Right cardiac atrium (tissue), 5 donors: ENCODE results near the gene RFX8. TPM values are rescaled to one million over a fixed set of nuclear protein-coding genes. Genes with fewer than 3 reads are reported as not detected.
A peak's percentile ranks its signal among the peaks of the same experiment; 100 is the strongest.

Experiments
- ATAC-seq, 2 donors: fragments of 200-7000 bp; cut with Tn5 transposase; one replicate each; pipeline versions ENCODE4 v1.8.0 to v1.9.1; 2020; ENCODE audit warnings: moderate library complexity in 2 of 2, mild to moderate bottlenecking in 1 of 2
- DNase-seq, 3 donors: peaks; one replicate each; pipeline ENCODE4 v3.0.0-alpha.2; 2020
- H3K27ac ChIP-seq: one replicate; pipeline ENCODE4 v1.5.1; 2013; ENCODE audit warnings: mild to moderate bottlenecking, low read length, control low read depth, moderate library complexity
- H3K27me3 ChIP-seq: one replicate; pipeline ENCODE4 v1.6.1; 2013; ENCODE audit not compliant: control insufficient read depth, insufficient read depth
- H3K4me1 ChIP-seq: one replicate; pipeline ENCODE4 v1.6.1; 2013; ENCODE audit warnings: low read length; ENCODE audit not compliant: control insufficient read depth, insufficient read depth
- H3K4me3 ChIP-seq: one replicate; pipeline ENCODE4 v1.5.1; 2013; ENCODE audit warnings: low read length, control low read depth
- H3K9me3 ChIP-seq: one replicate; pipeline ENCODE4 v1.6.1; 2013; ENCODE audit warnings: low read length; ENCODE audit not compliant: control insufficient read depth
- WGBS: extraction: QIAGEN DNeasy Blood & Tissue Kit; methylation state at CpG from one replicate; pipeline ENCODE4 v1.1.7; 2013; 5-methylcytosine and 5-hydroxymethylcytosine counted together
- intact Hi-C, 4 donors: fragments of 100-400 bp; cut with DNase I; formaldehyde crosslinking; loops; one replicate each; pipeline versions ENCODE4 v1.11.0 to v1.14.0; 2022 to 2023
- polyA plus RNA-seq: library from polyadenylated mRNA; stranded (reverse); fragments of 200-250 nt; gene quantifications from one replicate; pipeline ENCODE4 v1.2.3, GENCODE V29; 2013
- total RNA-seq, 4 donors: library from RNA; stranded (reverse); fragmentation: NEBNext Ultra II Directional; extraction: Animal tissue kit (Norgen Biotek cat#: 25700); gene quantifications; one replicate each; pipeline ENCODE4 v1.2.1, GENCODE V29; 2021
- donor health status: healthy with polysubstance abuse.
- donor health status: DM: no; HTN: yes; CAD: no.
- donor health status: DM: no; HTN: no; CAD: no.
- donor health status: DM: no; HTN: yes; CAD: no; lungs with severe emphysema.
- donor health status: DM: yes; HTN: yes; CAD: no.

RFX8 gene
- total and polyA plus RNA-seq, 5 donors: 0.45 to 1.1 (median 0.53) TPM

DNA sequence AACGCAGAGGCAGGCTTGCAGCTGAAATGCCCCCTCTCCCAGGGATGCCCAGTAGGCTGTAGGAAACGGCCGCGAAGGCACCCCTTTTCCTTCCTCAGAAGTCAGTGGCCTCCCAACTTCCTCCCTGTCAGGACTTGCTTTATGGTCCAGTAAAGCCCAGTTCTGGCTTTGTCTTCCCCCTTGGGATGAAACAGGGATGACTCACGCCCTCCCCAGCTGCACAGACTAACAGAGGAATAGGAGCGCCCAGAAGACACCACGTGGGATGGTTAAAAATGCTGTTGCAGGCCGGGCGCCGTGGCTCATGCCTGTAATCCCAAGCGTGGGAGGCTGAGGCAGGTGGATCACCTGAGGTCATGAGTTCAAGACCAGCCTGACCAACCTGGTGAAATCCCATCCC is 94.5 kb downstream of the RFX8 start:
- peak; percentile 90 for ATAC-seq
- H3K9me3 ChIP-seq: no peaks in the 10 kb centered on the region
- H3K4me3 ChIP-seq: no peak overlapping the region
- peak; percentile 65 to 71 (median 68) for DNase-seq
- H3K27me3 ChIP-seq: no peaks in the 10 kb centered on the region
- intact Hi-C loops: no loop called here
- no peaks in the 10 kb centered on the region for H3K4me1 ChIP-seq
- H3K27ac ChIP-seq: no peak overlapping the region
- 54% methylated on average over 11 of the region's 11 CpGs for WGBS

DNA sequence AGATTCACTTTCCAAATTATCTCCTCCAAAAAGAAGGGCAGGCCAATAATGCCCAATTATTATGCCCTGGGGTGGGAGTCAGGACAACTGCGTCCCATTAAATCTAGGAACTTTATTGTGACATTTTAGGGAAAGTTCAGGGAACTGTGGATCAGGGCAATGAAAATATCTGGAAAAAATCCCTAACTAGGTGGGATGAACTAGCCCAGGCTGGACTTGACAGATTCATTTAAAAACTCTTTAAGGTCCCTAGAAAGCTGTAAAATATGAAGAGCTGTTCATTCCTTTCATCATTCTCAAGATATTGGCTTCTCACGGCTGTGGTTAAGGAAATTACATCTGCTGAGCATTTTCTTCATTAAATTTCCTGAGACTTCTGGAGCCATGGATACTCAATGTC is 95.8 kb downstream of the RFX8 start:
- no peaks in the 10 kb centered on the region for H3K27me3 ChIP-seq
- no peaks in the 10 kb centered on the region for H3K4me1 ChIP-seq
- no peak overlapping the region for H3K4me3 ChIP-seq
- H3K9me3 ChIP-seq: no peaks in the 10 kb centered on the region
- ATAC-seq (no peak), DNase-seq (no peak)
- intact Hi-C loops: no loop called here
- WGBS: 86% methylated on average over 2 of the region's 2 CpGs
- H3K27ac ChIP-seq: no peak overlapping the region

DNA sequence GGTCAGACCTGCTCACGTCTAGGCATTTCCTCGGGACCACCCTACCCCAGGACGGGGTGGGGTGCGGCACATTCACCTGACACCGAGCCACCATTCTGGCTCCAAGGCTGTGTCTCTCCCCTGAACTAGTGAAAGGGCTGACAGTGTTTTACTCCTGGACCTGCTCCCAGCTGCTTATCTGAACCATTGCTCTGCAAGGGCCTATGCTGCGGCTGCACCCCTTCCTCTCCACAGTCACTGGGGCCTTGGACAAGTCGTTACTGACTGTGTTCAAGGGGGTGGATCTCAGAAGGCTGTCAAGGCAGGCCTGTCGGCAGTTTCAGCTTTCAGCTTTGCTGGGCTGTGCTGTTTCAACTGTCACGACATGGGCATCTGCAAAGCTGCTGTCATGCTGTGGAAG is 99.3 kb downstream of the RFX8 start:
- intact Hi-C loops: no loop called here
- ATAC-seq (peak; percentile 27 to 47), DNase-seq (no peak)
- 38% methylated on average over 9 of the region's 9 CpGs for WGBS
- no peaks in the 10 kb centered on the region for H3K4me1 ChIP-seq
- H3K9me3 ChIP-seq: no peaks in the 10 kb centered on the region
- H3K4me3 ChIP-seq: no peak overlapping the region
- no peak overlapping the region for H3K27ac ChIP-seq
- no peaks in the 10 kb centered on the region for H3K27me3 ChIP-seq

DNA sequence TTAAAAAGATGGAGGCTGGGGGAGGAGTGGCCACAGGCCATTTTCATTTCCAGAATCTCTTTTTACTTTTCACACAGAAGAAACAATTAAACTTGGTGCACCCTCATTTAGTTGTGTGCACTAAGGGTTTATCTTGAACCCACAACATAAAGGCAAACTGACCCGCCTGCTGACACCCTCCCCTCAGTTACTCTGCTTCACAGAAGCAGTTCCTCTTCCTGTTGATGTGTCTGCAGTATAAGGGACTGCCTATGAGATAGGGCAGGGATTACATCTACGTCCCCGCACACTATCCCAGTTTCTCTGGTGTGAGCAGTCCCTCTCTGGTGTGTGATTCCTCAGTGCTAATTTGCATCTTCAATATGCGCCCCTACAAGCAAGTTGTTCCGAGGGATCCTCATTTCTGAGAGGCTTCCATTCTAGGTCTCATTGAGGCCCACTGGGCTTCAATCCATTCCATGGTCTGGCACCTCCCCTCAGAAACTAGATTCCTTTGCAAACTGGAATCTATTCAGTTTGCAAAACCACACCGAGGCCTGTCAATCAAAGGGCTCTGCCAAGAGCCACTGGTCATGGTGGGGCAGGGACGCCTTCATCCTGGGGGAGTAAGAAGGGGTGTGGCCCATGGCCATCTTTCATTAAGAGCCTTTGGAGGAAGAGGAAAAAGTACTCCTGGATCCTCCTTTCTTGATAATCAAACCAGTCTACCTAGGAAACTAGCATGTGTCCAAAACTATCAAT is 99.9 kb downstream of the RFX8 start:
- intact Hi-C loops: no loop called here
- H3K27ac ChIP-seq: no peak overlapping the region
- no peaks in the 10 kb centered on the region for H3K4me1 ChIP-seq
- no peak overlapping the region for H3K4me3 ChIP-seq
- H3K27me3 ChIP-seq: no peaks in the 10 kb centered on the region
- WGBS: 85% methylated on average over 7 of the region's 7 CpGs
- no peaks in the 10 kb centered on the region for H3K9me3 ChIP-seq
- no peak for DNase-seq
- ATAC-seq: no peak

DNA sequence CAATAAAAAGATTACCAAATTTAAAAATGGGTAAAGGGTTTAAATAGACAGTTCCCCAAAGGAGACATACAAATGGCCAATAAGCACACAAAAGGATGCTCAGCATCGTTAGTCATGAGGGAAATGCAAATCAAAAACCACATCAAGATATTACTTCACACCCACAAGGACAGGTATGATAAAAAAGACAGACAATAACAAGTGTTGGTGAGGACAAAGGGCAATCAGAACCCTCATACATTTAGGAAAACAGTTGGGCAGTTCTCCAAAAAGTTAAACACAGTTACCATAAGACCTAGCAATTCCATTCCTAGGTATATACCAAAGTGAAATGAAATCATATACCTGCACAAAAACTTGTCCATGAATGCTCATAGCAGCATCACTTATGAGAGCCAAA is 102.1 kb downstream of the RFX8 start:
- Histone ChIP-seq H3K9me3 (no peaks in the 10 kb centered on the region), H3K27me3 (no peaks in the 10 kb centered on the region), H3K4me3 (no peak overlapping the region), H3K27ac (no peak overlapping the region), H3K4me1 (no peaks in the 10 kb centered on the region)
- no peak for DNase-seq
- intact Hi-C loops: no loop called here
- no peak for ATAC-seq
- 80% methylated on average over 1 of the region's 1 CpG for WGBS

DNA sequence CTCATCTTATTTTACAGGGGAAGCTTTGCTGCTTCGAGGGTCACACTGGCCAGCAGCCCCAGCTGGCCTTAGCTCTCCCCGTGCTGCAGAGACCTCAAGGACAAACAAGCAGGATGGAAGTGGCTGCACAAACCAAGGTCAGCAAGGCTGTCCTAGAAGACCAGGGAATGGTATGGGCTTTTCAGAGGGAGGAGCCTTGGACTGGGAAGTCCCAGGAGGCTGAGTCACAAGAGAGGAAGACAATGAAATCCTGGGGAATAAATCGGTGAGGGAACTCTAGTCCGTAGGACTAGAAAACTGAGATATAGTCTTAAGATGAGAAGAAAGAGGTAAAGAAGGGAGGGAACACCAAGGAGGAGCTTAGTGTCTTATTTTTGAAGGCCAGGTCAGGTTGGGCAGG is 103.3 kb downstream of the RFX8 start:
- Histone ChIP-seq H3K27ac (no peak overlapping the region), H3K9me3 (no peaks in the 10 kb centered on the region), H3K4me1 (no peaks in the 10 kb centered on the region), H3K27me3 (no peaks in the 10 kb centered on the region), H3K4me3 (no peak overlapping the region)
- no peak for DNase-seq
- 61% methylated on average over 4 of the region's 4 CpGs for WGBS
- ATAC-seq: no peak
- intact Hi-C loops: no loop called here

DNA sequence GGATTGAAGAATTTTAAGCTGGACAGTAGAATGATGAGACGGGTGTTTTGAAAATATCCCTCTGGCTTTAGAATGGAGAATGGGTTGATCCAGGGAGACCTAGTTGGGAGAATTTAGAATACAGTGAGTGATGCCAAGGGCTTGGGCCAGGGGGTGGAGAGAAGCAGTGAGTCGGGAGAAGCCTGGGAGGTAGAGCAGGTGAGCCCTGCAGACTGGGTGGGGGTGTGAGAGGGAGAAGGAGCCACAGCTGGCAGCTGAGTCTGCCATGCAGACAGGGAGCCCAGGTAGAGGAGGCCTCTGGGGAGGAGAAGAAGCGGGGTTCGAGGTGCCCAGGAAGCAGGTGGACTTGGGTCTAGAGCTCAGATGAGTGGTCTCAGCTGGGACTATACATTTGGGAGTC is 105.8 kb downstream of the RFX8 start:
- intact Hi-C loops: no loop called here
- H3K9me3 ChIP-seq: no peaks in the 10 kb centered on the region
- DNase-seq: no peak
- H3K27ac ChIP-seq: no peak overlapping the region
- H3K4me1 ChIP-seq: no peaks in the 10 kb centered on the region
- 93% methylated on average over 4 of the region's 4 CpGs for WGBS
- ATAC-seq: no peak
- H3K4me3 ChIP-seq: no peak overlapping the region
- no peaks in the 10 kb centered on the region for H3K27me3 ChIP-seq

DNA sequence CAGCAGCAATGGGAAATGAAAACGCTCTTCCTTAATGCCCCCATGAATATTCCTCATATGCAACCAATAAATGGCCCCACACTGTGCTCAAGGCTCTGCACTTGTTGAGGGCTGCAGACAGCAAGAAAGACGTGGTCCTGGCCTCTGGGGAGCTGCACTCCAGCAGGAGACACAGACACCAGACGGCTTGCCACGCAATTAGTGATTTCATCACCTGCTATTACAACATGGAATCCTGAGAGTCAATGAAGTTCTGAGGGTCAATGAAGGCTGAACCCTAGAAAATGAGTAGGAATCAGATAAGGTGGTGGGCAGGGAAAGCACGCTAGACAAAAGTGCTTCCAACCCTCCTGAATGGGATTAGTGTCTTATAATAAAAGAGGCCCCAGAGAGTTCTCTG is 106.5 kb downstream of the RFX8 start:
- Histone ChIP-seq H3K9me3 (no peaks in the 10 kb centered on the region), H3K27ac (no peak overlapping the region), H3K4me1 (no peaks in the 10 kb centered on the region), H3K27me3 (no peaks in the 10 kb centered on the region), H3K4me3 (no peak overlapping the region)
- intact Hi-C loops: no loop called here
- 80% methylated on average over 5 of the region's 5 CpGs for WGBS
- DNase-seq (no peak), ATAC-seq (no peak)

DNA sequence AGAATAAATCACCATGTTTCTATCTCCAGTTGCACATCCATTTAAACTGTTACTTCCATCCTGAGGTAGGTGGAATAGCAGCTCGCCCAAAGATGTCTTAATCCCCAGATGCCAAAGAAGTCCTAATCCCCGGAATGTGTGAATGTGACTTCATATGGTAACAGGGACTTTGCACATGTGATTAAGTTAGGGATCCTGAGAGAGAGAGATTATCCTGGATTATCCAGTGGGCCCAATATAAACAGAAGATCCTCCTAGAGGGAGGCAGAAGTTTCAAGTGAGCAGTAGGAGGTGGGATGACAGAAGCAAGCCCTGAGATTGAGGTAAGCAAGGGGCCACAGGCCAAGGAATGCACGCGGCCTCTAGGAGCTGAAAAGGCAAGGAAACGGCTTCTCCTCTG is 107.4 kb downstream of the RFX8 start:
- intact Hi-C loops: no loop called here
- Histone ChIP-seq H3K27ac (no peak overlapping the region), H3K4me3 (no peak overlapping the region), H3K9me3 (no peaks in the 10 kb centered on the region), H3K27me3 (no peaks in the 10 kb centered on the region), H3K4me1 (no peaks in the 10 kb centered on the region)
- no peak for DNase-seq
- ATAC-seq: no peak
- WGBS: 96% methylated on average over 5 of the region's 5 CpGs

DNA sequence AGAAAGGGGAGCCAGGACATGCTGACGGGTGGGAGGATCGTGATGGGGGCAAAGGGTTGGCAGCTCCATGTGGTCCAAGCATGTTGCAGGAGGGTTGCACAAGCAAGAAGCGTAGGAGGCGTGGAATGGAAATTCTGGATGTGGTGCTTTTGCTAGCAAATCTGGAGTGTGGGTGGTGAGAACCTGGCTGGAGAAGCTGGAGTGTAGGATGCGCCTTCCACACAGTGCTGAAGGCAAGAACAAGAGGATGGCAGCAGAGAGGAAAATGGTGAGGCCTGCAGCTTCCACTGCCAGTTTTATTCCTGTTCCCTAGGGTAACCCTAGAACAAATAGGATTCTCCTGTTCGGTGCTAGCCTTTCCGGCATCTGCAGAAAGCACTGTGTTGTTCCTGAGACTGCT is 110.0 kb downstream of the RFX8 start:
- DNase-seq (no peak), ATAC-seq (no peak)
- H3K27ac ChIP-seq: no peak overlapping the region
- intact Hi-C loops: no loop called here
- H3K4me3 ChIP-seq: no peak overlapping the region
- 91% methylated on average over 7 of the region's 7 CpGs for WGBS
- no peaks in the 10 kb centered on the region for H3K4me1 ChIP-seq
- H3K27me3 ChIP-seq: no peaks in the 10 kb centered on the region
- H3K9me3 ChIP-seq: no peaks in the 10 kb centered on the region

DNA sequence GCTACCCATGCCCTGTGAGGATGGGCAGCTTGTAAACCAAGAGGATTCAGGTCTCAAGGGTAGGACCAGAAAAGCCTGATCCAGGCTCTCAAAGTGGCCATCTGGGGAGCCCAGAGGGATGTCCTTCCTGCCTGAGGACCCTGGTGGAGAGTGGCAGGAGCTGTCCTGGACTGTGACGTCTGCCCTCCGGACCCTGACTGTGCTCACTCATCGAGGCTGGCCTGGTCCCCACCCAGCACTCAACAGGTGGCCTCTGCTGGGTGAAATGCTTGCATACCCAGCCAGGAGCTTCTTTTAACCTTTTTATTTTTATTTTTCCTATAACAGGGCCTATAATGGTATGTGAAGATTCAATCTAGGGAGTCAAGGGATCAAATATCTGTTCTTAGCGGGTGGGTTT is 112.1 kb downstream of the RFX8 start:
- H3K4me1 ChIP-seq: no peaks in the 10 kb centered on the region
- no peaks in the 10 kb centered on the region for H3K9me3 ChIP-seq
- no peak overlapping the region for H3K27ac ChIP-seq
- no peak overlapping the region for H3K4me3 ChIP-seq
- intact Hi-C loops: no loop called here
- DNase-seq (no peak), ATAC-seq (no peak)
- 87% methylated on average over 4 of the region's 4 CpGs for WGBS
- H3K27me3 ChIP-seq: no peaks in the 10 kb centered on the region

DNA sequence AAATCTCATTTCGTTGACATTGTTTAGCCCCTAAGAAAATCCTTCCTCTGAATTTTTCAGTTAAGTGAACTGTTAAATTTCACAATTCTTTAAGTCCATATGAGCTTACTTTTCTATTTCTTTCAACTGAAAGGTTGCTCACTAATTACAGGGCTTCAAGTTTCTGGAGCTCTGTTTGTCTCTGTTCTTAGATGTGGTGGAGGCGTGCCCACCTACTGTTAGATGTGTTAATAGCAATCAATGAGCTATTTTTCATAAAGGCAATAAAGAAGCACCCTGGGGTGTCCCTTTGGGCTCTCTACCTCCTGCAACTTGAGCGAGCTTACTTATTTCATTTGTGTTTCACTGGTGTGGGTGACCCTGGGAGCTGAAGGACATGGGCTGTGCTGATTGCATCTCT is 112.6 kb downstream of the RFX8 start:
- 91% methylated on average over 3 of the region's 3 CpGs for WGBS
- Histone ChIP-seq H3K4me1 (no peaks in the 10 kb centered on the region), H3K27me3 (no peaks in the 10 kb centered on the region), H3K4me3 (no peak overlapping the region), H3K27ac (no peak overlapping the region), H3K9me3 (no peaks in the 10 kb centered on the region)
- intact Hi-C loops: no loop called here
- ATAC-seq (no peak), DNase-seq (no peak)
